ENCODE data around the gene ACP7.
"Not testable (repeated sequence)": the region's sequence is repeated elsewhere in the genome, so short reads cannot be mapped to it uniquely, and the experiment has no call there.

ACP7 gene

GRCh38 chr19:39133431-39134270 is 49.5 kb downstream of the ACP7 start:
- no peak for DNase-seq

GRCh38 chr19:39135701-39136100 is 51.5 kb downstream of the ACP7 start:
- DNase-seq = no peak

- DNase-seq = no peak
Measured at GRCh38 chr19:39136225-39136940, 52.2 kb downstream of the ACP7 start.

GRCh38 chr19:39137131-39137530 is 53.0 kb downstream of the ACP7 start:
- DNase-seq = no peak

GRCh38 chr19:39138221-39139211 is 54.3 kb downstream of the ACP7 start:
- DNase-seq = no peak

GRCh38 chr19:39139305-39139874 is 55.2 kb downstream of the ACP7 start:
- no peak for DNase-seq

- DNase-seq = no peak
Measured at GRCh38 chr19:39139971-39140453, 55.8 kb downstream of the ACP7 start.

- no peak for DNase-seq
Measured at GRCh38 chr19:39140594-39140993, 56.4 kb downstream of the ACP7 start.

GRCh38 chr19:39141929-39142328 is 57.8 kb downstream of the ACP7 start:
- DNase-seq = no peak

GRCh38 chr19:39142630-39143029 is 58.5 kb downstream of the ACP7 start:
- DNase-seq = no peak

- not testable (repeated sequence) for DNase-seq
Measured at GRCh38 chr19:39143757-39144289, 59.7 kb downstream of the ACP7 start.

GRCh38 chr19:39144290-39145071 is 60.3 kb downstream of the ACP7 start:
- DNase-seq = no peak

- no peak for DNase-seq
Measured at GRCh38 chr19:39145180-39145953, 61.2 kb downstream of the ACP7 start.

- DNase-seq = no peak
Measured at GRCh38 chr19:39146091-39146490, 61.9 kb downstream of the ACP7 start.

GRCh38 chr19:39146686-39147450 is 62.7 kb downstream of the ACP7 start:
- no peak for DNase-seq

- DNase-seq = no peak
Measured at GRCh38 chr19:39147480-39147879, 63.3 kb downstream of the ACP7 start.

GRCh38 chr19:39148939-39149529 is 64.9 kb downstream of the ACP7 start:
- no peak for DNase-seq

GRCh38 chr19:39150235-39150634 is 66.1 kb downstream of the ACP7 start:
- no peak for DNase-seq

All from DMS153 (cell line).